IMR-90 (cell line): ENCODE measurements around the gene ETNK1. TPM values are rescaled to one million over a fixed set of nuclear protein-coding genes. Genes with fewer than 3 reads are reported as not detected.

Experiments used
- ATAC-seq: fragments of 200-7000 bp; cut with Tn5 transposase; 2 replicates; pipeline ENCODE4 v1.9.1; 2020; ENCODE audit warnings: low read depth, mild to moderate bottlenecking, moderate library complexity
- BruUV-seq: library from RNA; stranded (reverse); fragments of 400-500 nt; replicated peaks from 2 replicates; lab custom pipeline; 2021; lab: Mats Ljungman, UMichigan
- CTCF ChIA-PET: fragments of 300-600 bp; formaldehyde crosslinking; extraction: SDS; loops from one replicate; lab custom pipeline; 2021; ENCODE audit warnings: antibody characterized with exemption; lab: Yijun Ruan, JAX
- POLR2A ChIA-PET: fragments of 300-600 bp; sonication (Branson Sonifier 250); formaldehyde crosslinking; loops from one replicate; lab custom pipeline; 2022; ENCODE audit warnings: antibody characterized with exemption; ENCODE audit not compliant: unreplicated experiment; lab: Charles Lee
- DNase-seq: peaks from one replicate; pipeline ENCODE4 v3.0.0; 2013
- H2AFZ ChIP-seq: replicated peaks from 2 replicates; pipeline ENCODE3; 2013; ENCODE audit warnings: low read length, mild to moderate bottlenecking; ENCODE audit not compliant: poor library complexity
- H2AK5ac ChIP-seq: 2 replicates; pipeline ENCODE4 v1.6.1; 2013; ENCODE audit warnings: low read depth, low read length, inconsistent platforms
- H2AK9ac ChIP-seq: replicated peaks from 2 replicates; pipeline ENCODE3; 2013; ENCODE audit warnings: mild to moderate bottlenecking, low read depth, low read length, moderate library complexity; ENCODE audit not compliant: poor library complexity
- H2BK120ac ChIP-seq: 2 replicates; pipeline ENCODE4 v1.6.1; 2013; ENCODE audit warnings: low read depth, low read length, inconsistent platforms
- H2BK15ac ChIP-seq: 3 replicates; pipeline ENCODE4 v1.6.1; 2013; ENCODE audit warnings: low read depth, low read length, inconsistent platforms
- H2BK20ac ChIP-seq: 2 replicates; pipeline ENCODE4 v1.6.1; 2013; ENCODE audit warnings: low read depth, mild to moderate bottlenecking, inconsistent platforms, low read length, moderate library complexity
- H2BK5ac ChIP-seq: 2 replicates; pipeline ENCODE4 v1.6.1; 2013; ENCODE audit warnings: mild to moderate bottlenecking, low read depth, low read length, inconsistent platforms; ENCODE audit not compliant: poor library complexity, severe bottlenecking
- H3K14ac ChIP-seq: replicated peaks from 2 replicates; pipeline ENCODE4 v1.6.1; 2013; ENCODE audit warnings: low read depth, low read length, inconsistent platforms
- H3K18ac ChIP-seq: 2 replicates; pipeline ENCODE4 v1.6.1; 2013; ENCODE audit warnings: low read depth, low read length, control low read depth
- H3K23ac ChIP-seq: 2 replicates; pipeline ENCODE4 v1.6.1; 2013; ENCODE audit warnings: low read depth, low read length, inconsistent platforms
- H3K27ac ChIP-seq: 2 replicates; pipeline ENCODE4 v1.5.1; 2013; ENCODE audit warnings: mild to moderate bottlenecking, control low read depth, low read length; ENCODE audit not compliant: insufficient read depth
- H3K27me3 ChIP-seq: 2 replicates; pipeline ENCODE4 v1.6.1; 2013; ENCODE audit warnings: low read length; ENCODE audit not compliant: control insufficient read depth, insufficient read depth
- H3K36me3 ChIP-seq: 2 replicates; pipeline ENCODE4 v1.6.1; 2013; ENCODE audit warnings: low read length, mixed read lengths; ENCODE audit not compliant: control insufficient read depth, insufficient read depth
- H3K4ac ChIP-seq: 2 replicates; pipeline ENCODE4 v1.6.1; 2013; ENCODE audit warnings: low read depth, low read length, inconsistent platforms
- H3K4me1 ChIP-seq: 2 replicates; pipeline ENCODE4 v1.6.1; 2013; ENCODE audit warnings: low read length, mixed read lengths; ENCODE audit not compliant: control insufficient read depth, insufficient read depth
- H3K4me2 ChIP-seq: 2 replicates; pipeline ENCODE4 v1.6.1; 2013; ENCODE audit warnings: low read depth, mild to moderate bottlenecking, control low read depth, low read length, moderate library complexity
- H3K4me3 ChIP-seq: 2 replicates; pipeline ENCODE4 v1.5.1; 2013; ENCODE audit warnings: low read depth, mild to moderate bottlenecking, control low read depth, low read length, moderate library complexity; ENCODE audit not compliant: insufficient read depth
- H3K56ac ChIP-seq: 2 replicates; pipeline ENCODE4 v1.6.1; 2013; ENCODE audit warnings: low read length, inconsistent platforms; ENCODE audit not compliant: insufficient read depth; ENCODE audit errors: extremely low read depth
- H3K79me1 ChIP-seq, 2 experiments: 2 replicates each; pipeline ENCODE4 v1.6.1; 2013; ENCODE audit warnings: low read length in 2 of 2, inconsistent platforms in 1 of 2, low read depth in 1 of 2
- H3K9ac ChIP-seq: 2 replicates; pipeline ENCODE4 v1.6.1; 2013; ENCODE audit warnings: low read depth, low read length, control low read depth
- H3K9me1 ChIP-seq: 2 replicates; pipeline ENCODE4 v1.6.1; 2013; ENCODE audit warnings: low read length, inconsistent platforms; ENCODE audit not compliant: insufficient read depth
- H3K9me3 ChIP-seq: 2 replicates; pipeline ENCODE4 v1.6.1; 2013; ENCODE audit warnings: low read length; ENCODE audit not compliant: control insufficient read depth, insufficient read depth
- H4K20me1 ChIP-seq: 2 replicates; pipeline ENCODE4 v1.6.1; 2013; ENCODE audit warnings: low read length, inconsistent platforms; ENCODE audit not compliant: insufficient read depth
- H4K5ac ChIP-seq: 2 replicates; pipeline ENCODE4 v1.6.1; 2013; ENCODE audit warnings: mild to moderate bottlenecking, low read depth, low read length, control low read depth
- H4K8ac ChIP-seq, 2 experiments: 2 replicates each; pipeline ENCODE4 v1.6.1; 2013; ENCODE audit warnings: low read depth in 2 of 2, low read length in 2 of 2, control low read depth in 1 of 2, inconsistent platforms in 1 of 2
- H4K91ac ChIP-seq: 2 replicates; pipeline ENCODE4 v1.6.1; 2013; ENCODE audit warnings: low read depth, low read length, inconsistent platforms; ENCODE audit not compliant: insufficient read depth
- BHLHE40 ChIP-seq: fragments of 150-350 bp; IDR thresholded peaks from 2 replicates; pipeline ENCODE4 v1.6.1; 2016; ENCODE audit warnings: mild to moderate bottlenecking, low read depth, low read length
- CEBPB ChIP-seq: IDR thresholded peaks from 2 replicates; pipeline ENCODE4 v1.6.1; 2012; ENCODE audit warnings: low read depth, low read length, improper control_type of control experiment
- CHD1 ChIP-seq: IDR thresholded peaks from 2 replicates; pipeline ENCODE4 v1.6.1; 2012; ENCODE audit warnings: low read depth, low read length, improper control_type of control experiment
- FOS ChIP-seq: fragments of 150-350 bp; IDR thresholded peaks from 2 replicates; pipeline ENCODE4 v1.6.1; 2016; ENCODE audit warnings: low read depth, low read length
- MAFK ChIP-seq: IDR thresholded peaks from 2 replicates; pipeline ENCODE4 v1.6.1; 2012; ENCODE audit warnings: low read depth, low read length, improper control_type of control experiment
- MAZ ChIP-seq: IDR thresholded peaks from 2 replicates; pipeline ENCODE4 v1.6.1; 2012; ENCODE audit warnings: low read depth, mild to moderate bottlenecking, low read length, improper control_type of control experiment, moderate library complexity, borderline replicate concordance
- MXI1 ChIP-seq: IDR thresholded peaks from 2 replicates; pipeline ENCODE4 v1.6.1; 2012; ENCODE audit warnings: low read depth, mild to moderate bottlenecking, low read length, moderate library complexity, borderline replicate concordance
- NFE2L2 ChIP-seq: fragments of 150-350 bp; IDR thresholded peaks from 2 replicates; pipeline ENCODE4 v1.6.1; 2016; ENCODE audit warnings: low read depth, mild to moderate bottlenecking, low read length
- POLR2A ChIP-seq: IDR thresholded peaks from 2 replicates; pipeline ENCODE4 v1.6.1; 2012; ENCODE audit warnings: mild to moderate bottlenecking, low read depth, low read length
- RAD21 ChIP-seq: IDR thresholded peaks from 2 replicates; pipeline ENCODE4 v1.6.1; 2012; ENCODE audit warnings: low read length, improper control_type of control experiment
- RCOR1 ChIP-seq: IDR thresholded peaks from 2 replicates; pipeline ENCODE4 v1.6.1; 2012; ENCODE audit warnings: mild to moderate bottlenecking, low read length, improper control_type of control experiment; ENCODE audit not compliant: insufficient replicate concordance
- RFX5 ChIP-seq: IDR thresholded peaks from 2 replicates; pipeline ENCODE4 v1.8.0; 2012; ENCODE audit warnings: low read depth, mild to moderate bottlenecking, low read length, moderate library complexity
- SMC3 ChIP-seq: fragments of 150-350 bp; IDR thresholded peaks from 2 replicates; pipeline ENCODE4 v1.6.1; 2016; ENCODE audit warnings: low read depth, mild to moderate bottlenecking, antibody characterized with exemption, low read length, moderate library complexity
- WGBS, 2 experiments: methylation state at CpG; one replicate each; pipeline versions ENCODE4 v1.1.5 to v1.1.7; 2013; ENCODE audit warnings: missing lambda C conversion rate in 2 of 2; ENCODE audit not compliant: insufficient read length in 1 of 2; ENCODE audit errors: extremely low coverage in 2 of 2; 5-methylcytosine and 5-hydroxymethylcytosine counted together
- dilution Hi-C: fragments of 300-500 bp; cut with HindIII; formaldehyde crosslinking; loops from one replicate; pipeline ENCODE4 v1.14.3; 2018; ENCODE audit warnings: low sequenced_read_pairs; ENCODE audit not compliant: unreplicated experiment
- in situ Hi-C: fragments of 300-500 bp; cut with MboI; formaldehyde crosslinking; loops from 3 replicates; pipeline ENCODE4 v1.14.3; 2019; ENCODE audit warnings: low sequenced_read_pairs, inconsistent platforms, mixed read lengths
- intact Hi-C: fragments of 100-400 bp; cut with micrococcal nuclease; formaldehyde crosslinking; loops from 2 replicates; pipeline ENCODE4 v1.10.0; 2022
- polyA plus RNA-seq, 3 experiments: library from polyadenylated mRNA; depleted of rRNA; stranded (reverse); fragments of >200 nt; gene quantifications; 2 replicates each; pipeline ENCODE4 v1.2.3, GENCODE V29; 2012; ENCODE audit warnings: low replicate concordance in 1 of 3
- total RNA-seq: library from RNA; depleted of rRNA; stranded (reverse); fragments of >200 nt; gene quantifications from 2 replicates; pipeline ENCODE4 v1.2.3, GENCODE V29; 2012
- TF ChIP-seq, protein P1 (sequence below): conservative IDR thresholded peaks from 2 replicates; pipeline ENCODE4 v1.5.1; 2012; ENCODE audit warnings: mild to moderate bottlenecking, low read depth, low read length, improper control_type of control experiment
- TF ChIP-seq, protein P2 (sequence below): fragments of 150-350 bp; IDR thresholded peaks from 2 replicates; pipeline ENCODE4 v1.6.1; 2017; ENCODE audit warnings: mild to moderate bottlenecking, antibody characterized with exemption, low read length, low read depth
- TF ChIP-seq, protein P3 (sequence below): fragments of 150-350 bp; IDR thresholded peaks from 2 replicates; pipeline ENCODE4 v1.6.1; 2016; ENCODE audit warnings: low read depth, mild to moderate bottlenecking, low read length, moderate library complexity, borderline replicate concordance

Gene ETNK1
- total and polyA plus RNA-seq, 2 of the 4 experiments (the other 2 are of a cell fraction): 12.8 to 33.3 TPM

DNA sequence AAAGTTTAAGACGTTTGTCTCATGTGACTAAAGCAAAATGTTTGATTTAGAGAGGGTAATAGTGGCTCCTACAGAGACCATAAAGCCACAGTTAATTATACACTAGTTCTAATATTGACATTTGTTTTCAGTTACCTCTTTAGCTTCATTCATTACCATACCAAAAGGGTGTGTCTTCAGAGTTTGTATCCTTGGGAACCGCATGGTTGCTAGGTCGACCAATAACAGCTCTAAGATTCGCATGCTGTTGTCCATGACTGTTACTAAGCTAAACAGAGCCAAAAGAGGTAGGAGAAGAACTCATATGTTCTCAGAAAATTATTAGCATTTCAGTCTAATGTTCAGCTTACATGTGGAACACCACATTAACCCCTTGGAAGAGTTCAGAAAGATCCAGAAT lies 36.2 kb upstream of the ETNK1 start:
- intact Hi-C loops: no loop called here
- no peaks in the 10 kb centered on the region for H3K79me1 ChIP-seq
- DNase-seq (no peak), ATAC-seq (no peak)
- no peaks in the 10 kb centered on the region for H3K27me3 ChIP-seq
- no peak overlapping the region for H4K8ac ChIP-seq
- no peak overlapping the region for H2AFZ ChIP-seq
- no peak overlapping the region for H3K27ac ChIP-seq
- H3K23ac ChIP-seq: no peak overlapping the region
- no peak overlapping the region for H2AK9ac ChIP-seq
- H4K5ac ChIP-seq: no peak overlapping the region
- no peaks in the 10 kb centered on the region for H3K9me3 ChIP-seq
- H3K4me3 ChIP-seq: no peak overlapping the region
- H3K56ac ChIP-seq: no peak overlapping the region
- H3K18ac ChIP-seq: no peak overlapping the region
- ChIA-PET POLR2A (no interaction called here), CTCF (no interaction called here)
- H3K4me1 ChIP-seq: no peaks in the 10 kb centered on the region
- in situ Hi-C loops: no loop called here
- WGBS, 2 experiments: no CpG with 5 or more reads among the region's 4 CpGs
- no peak for TF ChIP-seq MAFK
- no peak for TF ChIP-seq RCOR1
- TF ChIP-seq MXI1: no peak
- TF ChIP-seq RAD21: no peak
- TF ChIP-seq NFE2L2: no peak
- TF ChIP-seq POLR2A: no peak
- no peak for TF ChIP-seq RFX5
- TF ChIP-seq CEBPB: no peak
- TF ChIP-seq FOS: no peak
- TF ChIP-seq SMC3: no peak
- TF ChIP-seq, protein P1, sequence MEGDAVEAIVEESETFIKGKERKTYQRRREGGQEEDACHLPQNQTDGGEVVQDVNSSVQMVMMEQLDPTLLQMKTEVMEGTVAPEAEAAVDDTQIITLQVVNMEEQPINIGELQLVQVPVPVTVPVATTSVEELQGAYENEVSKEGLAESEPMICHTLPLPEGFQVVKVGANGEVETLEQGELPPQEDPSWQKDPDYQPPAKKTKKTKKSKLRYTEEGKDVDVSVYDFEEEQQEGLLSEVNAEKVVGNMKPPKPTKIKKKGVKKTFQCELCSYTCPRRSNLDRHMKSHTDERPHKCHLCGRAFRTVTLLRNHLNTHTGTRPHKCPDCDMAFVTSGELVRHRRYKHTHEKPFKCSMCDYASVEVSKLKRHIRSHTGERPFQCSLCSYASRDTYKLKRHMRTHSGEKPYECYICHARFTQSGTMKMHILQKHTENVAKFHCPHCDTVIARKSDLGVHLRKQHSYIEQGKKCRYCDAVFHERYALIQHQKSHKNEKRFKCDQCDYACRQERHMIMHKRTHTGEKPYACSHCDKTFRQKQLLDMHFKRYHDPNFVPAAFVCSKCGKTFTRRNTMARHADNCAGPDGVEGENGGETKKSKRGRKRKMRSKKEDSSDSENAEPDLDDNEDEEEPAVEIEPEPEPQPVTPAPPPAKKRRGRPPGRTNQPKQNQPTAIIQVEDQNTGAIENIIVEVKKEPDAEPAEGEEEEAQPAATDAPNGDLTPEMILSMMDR: no peak
- no peak for TF ChIP-seq BHLHE40
- TF ChIP-seq, protein P2, sequence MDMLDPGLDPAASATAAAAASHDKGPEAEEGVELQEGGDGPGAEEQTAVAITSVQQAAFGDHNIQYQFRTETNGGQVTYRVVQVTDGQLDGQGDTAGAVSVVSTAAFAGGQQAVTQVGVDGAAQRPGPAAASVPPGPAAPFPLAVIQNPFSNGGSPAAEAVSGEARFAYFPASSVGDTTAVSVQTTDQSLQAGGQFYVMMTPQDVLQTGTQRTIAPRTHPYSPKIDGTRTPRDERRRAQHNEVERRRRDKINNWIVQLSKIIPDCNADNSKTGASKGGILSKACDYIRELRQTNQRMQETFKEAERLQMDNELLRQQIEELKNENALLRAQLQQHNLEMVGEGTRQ: no peak
- TF ChIP-seq MAZ: no peak
- TF ChIP-seq, protein P3, sequence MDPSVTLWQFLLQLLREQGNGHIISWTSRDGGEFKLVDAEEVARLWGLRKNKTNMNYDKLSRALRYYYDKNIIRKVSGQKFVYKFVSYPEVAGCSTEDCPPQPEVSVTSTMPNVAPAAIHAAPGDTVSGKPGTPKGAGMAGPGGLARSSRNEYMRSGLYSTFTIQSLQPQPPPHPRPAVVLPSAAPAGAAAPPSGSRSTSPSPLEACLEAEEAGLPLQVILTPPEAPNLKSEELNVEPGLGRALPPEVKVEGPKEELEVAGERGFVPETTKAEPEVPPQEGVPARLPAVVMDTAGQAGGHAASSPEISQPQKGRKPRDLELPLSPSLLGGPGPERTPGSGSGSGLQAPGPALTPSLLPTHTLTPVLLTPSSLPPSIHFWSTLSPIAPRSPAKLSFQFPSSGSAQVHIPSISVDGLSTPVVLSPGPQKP: no peak
- TF ChIP-seq CHD1: no peak
- H3K14ac ChIP-seq: no peak overlapping the region
- no peak overlapping the region for H4K91ac ChIP-seq
- no peaks in the 10 kb centered on the region for H3K9me1 ChIP-seq
- H2AK5ac ChIP-seq: no peak overlapping the region
- no TSS peak for BruUV-seq
- H3K4me2 ChIP-seq: no peak overlapping the region
- H3K36me3 ChIP-seq: no peaks in the 10 kb centered on the region
- dilution Hi-C loops: no loop called here
- no peak overlapping the region for H2BK5ac ChIP-seq
- no peak overlapping the region for H2BK15ac ChIP-seq
- no peak overlapping the region for H3K9ac ChIP-seq
- H4K20me1 ChIP-seq: no peaks in the 10 kb centered on the region
- no peak overlapping the region for H3K4ac ChIP-seq
- H2BK120ac ChIP-seq: no peak overlapping the region
- no peak overlapping the region for H2BK20ac ChIP-seq
